ENCODE measurements around the gene PGC.

PGC gene

GRCh38 chr6:41732591-41733359, 14.4 kb downstream of the PGC start:
- peaks cover 12% of the 10 kb centered on the region for H3K27me3 ChIP-seq (ENCODE audit: control insufficient read depth, insufficient read depth, low read length)
- no peaks in the 10 kb centered on the region for H3K9me3 ChIP-seq (ENCODE audit: control insufficient read depth, low read depth, low read length)
- no peak overlapping the region for H3K27ac ChIP-seq (ENCODE audit: low read length)
- H3K36me3 ChIP-seq (ENCODE audit: control insufficient read depth, low read depth, low read length), result no peaks in the 10 kb centered on the region
- H3K4me1 ChIP-seq (ENCODE audit: control insufficient read depth, low read depth, low read length), result peaks cover 30% of the 10 kb centered on the region
- H3K4me3 ChIP-seq (ENCODE audit: low read length), result peak overlapping the region; percentile 70
- H3K9ac ChIP-seq (ENCODE audit: low read length), result no peak overlapping the region

DNA sequence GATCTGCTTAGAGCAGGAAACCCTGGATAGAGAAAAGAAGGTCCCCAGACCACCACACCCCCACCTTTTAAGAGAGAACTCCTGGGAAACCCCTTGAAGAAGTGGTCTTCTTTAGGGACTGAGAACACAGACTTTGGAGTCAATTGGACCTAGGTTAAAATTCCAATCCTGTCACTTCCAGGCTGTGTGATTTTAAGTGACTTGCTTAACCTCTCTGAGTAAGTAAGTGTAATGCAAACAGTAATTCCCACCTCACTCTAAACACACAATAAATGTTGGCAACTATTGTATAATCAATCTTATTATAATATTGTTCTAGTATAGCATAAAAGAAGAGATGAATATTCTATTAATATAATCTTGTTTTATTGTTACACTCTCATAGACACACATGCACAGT, 15.0 kb downstream of the PGC start:
- H3K36me3 ChIP-seq (ENCODE audit: control insufficient read depth, low read depth, low read length), result no peaks in the 10 kb centered on the region
- H3K4me3 ChIP-seq (ENCODE audit: low read length), result no peak overlapping the region
- H3K27me3 ChIP-seq (ENCODE audit: control insufficient read depth, insufficient read depth, low read length), result peaks cover 12% of the 10 kb centered on the region
- H3K4me1 ChIP-seq (ENCODE audit: control insufficient read depth, low read depth, low read length), result peaks cover 30% of the 10 kb centered on the region
- H3K27ac ChIP-seq (ENCODE audit: low read length), result no peak overlapping the region
- H3K9me3 ChIP-seq (ENCODE audit: control insufficient read depth, low read depth, low read length), result no peaks in the 10 kb centered on the region
- no peak overlapping the region for H3K9ac ChIP-seq (ENCODE audit: low read length)

GRCh38 chr6:41731561-41732086, 15.6 kb downstream of the PGC start:
- H3K4me1 ChIP-seq (ENCODE audit: control insufficient read depth, low read depth, low read length), result peaks cover 30% of the 10 kb centered on the region
- H3K36me3 ChIP-seq (ENCODE audit: control insufficient read depth, low read depth, low read length), result no peaks in the 10 kb centered on the region
- H3K27ac ChIP-seq (ENCODE audit: low read length), result no peak overlapping the region
- H3K9ac ChIP-seq (ENCODE audit: low read length), result no peak overlapping the region
- no peaks in the 10 kb centered on the region for H3K9me3 ChIP-seq (ENCODE audit: control insufficient read depth, low read depth, low read length)
- H3K27me3 ChIP-seq (ENCODE audit: control insufficient read depth, insufficient read depth, low read length), result peaks cover 12% of the 10 kb centered on the region
- H3K4me3 ChIP-seq (ENCODE audit: low read length), result no peak overlapping the region

DNA sequence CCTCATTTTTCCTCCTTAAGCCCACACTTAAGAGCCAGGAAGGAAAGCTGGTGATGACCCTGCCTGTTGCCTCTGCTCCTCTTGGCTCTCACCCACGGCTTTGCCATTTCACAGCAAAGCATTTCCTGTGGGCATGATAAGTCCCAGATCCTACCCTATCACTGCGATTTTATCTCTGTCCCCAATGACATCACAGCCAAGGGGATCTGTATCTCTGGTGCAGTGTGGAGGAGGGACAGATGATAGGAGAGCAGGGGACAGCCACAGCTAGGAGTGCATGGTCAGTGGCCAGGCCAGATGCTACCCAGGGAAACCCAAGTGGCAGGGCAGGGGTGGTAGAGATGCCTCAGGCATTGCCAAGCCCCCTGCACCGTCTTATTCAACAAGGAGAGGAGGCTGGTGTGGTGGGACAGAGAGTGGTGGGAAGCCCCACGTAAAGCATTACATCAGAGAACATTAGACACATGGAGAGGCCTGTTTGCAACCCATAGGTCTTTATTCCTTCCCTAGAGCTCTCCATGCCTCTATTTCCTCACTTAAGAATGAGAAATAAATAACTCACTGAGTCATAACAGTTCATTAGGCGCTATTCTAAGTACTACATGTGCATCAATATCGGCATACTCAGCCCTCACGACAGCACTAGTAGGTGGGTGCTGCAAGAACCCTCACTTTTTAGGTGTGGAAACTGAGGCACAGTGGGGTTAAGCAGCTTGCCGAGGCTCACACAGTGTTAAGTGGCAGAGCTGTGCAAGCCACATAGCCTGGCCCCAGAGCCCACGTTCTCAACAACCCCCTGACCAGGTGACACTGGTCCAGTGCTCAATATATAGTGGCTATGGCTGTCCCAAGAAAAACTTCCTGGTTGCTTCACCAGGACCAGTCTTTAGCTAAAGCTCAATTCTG, 16.4 kb downstream of the PGC start:
- H3K4me3 ChIP-seq (ENCODE audit: low read length), result no peak overlapping the region
- no peaks in the 10 kb centered on the region for H3K9me3 ChIP-seq (ENCODE audit: control insufficient read depth, low read depth, low read length)
- H3K4me1 ChIP-seq (ENCODE audit: control insufficient read depth, low read depth, low read length), result peaks cover 27% of the 10 kb centered on the region
- H3K36me3 ChIP-seq (ENCODE audit: control insufficient read depth, low read depth, low read length), result no peaks in the 10 kb centered on the region
- peaks cover 12% of the 10 kb centered on the region for H3K27me3 ChIP-seq (ENCODE audit: control insufficient read depth, insufficient read depth, low read length)
- H3K27ac ChIP-seq (ENCODE audit: low read length), result no peak overlapping the region
- no peak overlapping the region for H3K9ac ChIP-seq (ENCODE audit: low read length)

DNA sequence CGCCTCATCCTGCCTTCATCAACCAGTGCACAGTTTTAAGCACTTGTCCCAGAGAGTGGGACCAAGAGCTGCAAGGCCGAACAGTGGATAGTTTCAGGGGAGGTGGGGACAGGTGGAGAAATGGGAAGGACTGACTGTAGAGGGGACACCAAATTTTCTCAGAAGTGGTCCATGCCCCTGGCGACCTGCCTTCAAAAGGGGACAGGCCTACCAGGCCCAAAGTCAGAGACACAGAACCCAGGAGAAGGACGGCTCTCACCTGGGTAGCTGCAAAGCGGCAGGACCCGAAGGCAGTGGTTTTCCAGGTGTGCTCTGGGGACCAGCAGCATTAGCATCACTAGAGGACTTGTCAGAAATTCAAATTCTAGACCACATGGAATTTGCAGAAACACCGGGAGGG, 17.6 kb downstream of the PGC start:
- H3K9ac ChIP-seq (ENCODE audit: low read length), result no peak overlapping the region
- peaks cover 26% of the 10 kb centered on the region for H3K4me1 ChIP-seq (ENCODE audit: control insufficient read depth, low read depth, low read length)

GRCh38 chr6:41728954-41729353, 18.2 kb downstream of the PGC start:
- peaks cover 12% of the 10 kb centered on the region for H3K27me3 ChIP-seq (ENCODE audit: control insufficient read depth, insufficient read depth, low read length)
- no peak overlapping the region for H3K9ac ChIP-seq (ENCODE audit: low read length)
- no peaks in the 10 kb centered on the region for H3K9me3 ChIP-seq (ENCODE audit: control insufficient read depth, low read depth, low read length)
- peaks cover 26% of the 10 kb centered on the region for H3K4me1 ChIP-seq (ENCODE audit: control insufficient read depth, low read depth, low read length)
- no peak overlapping the region for H3K27ac ChIP-seq (ENCODE audit: low read length)
- H3K36me3 ChIP-seq (ENCODE audit: control insufficient read depth, low read depth, low read length), result no peaks in the 10 kb centered on the region
- H3K4me3 ChIP-seq (ENCODE audit: low read length), result no peak overlapping the region

More for the DNA sequence above, 17.6 kb downstream of the PGC start:
- H3K27me3 ChIP-seq (ENCODE audit: control insufficient read depth, insufficient read depth, low read length), result peaks cover 12% of the 10 kb centered on the region
- H3K36me3 ChIP-seq (ENCODE audit: control insufficient read depth, low read depth, low read length), result no peaks in the 10 kb centered on the region
- H3K4me3 ChIP-seq (ENCODE audit: low read length), result no peak overlapping the region
- H3K27ac ChIP-seq (ENCODE audit: low read length), result no peak overlapping the region
- H3K9me3 ChIP-seq (ENCODE audit: control insufficient read depth, low read depth, low read length), result no peaks in the 10 kb centered on the region

DNA sequence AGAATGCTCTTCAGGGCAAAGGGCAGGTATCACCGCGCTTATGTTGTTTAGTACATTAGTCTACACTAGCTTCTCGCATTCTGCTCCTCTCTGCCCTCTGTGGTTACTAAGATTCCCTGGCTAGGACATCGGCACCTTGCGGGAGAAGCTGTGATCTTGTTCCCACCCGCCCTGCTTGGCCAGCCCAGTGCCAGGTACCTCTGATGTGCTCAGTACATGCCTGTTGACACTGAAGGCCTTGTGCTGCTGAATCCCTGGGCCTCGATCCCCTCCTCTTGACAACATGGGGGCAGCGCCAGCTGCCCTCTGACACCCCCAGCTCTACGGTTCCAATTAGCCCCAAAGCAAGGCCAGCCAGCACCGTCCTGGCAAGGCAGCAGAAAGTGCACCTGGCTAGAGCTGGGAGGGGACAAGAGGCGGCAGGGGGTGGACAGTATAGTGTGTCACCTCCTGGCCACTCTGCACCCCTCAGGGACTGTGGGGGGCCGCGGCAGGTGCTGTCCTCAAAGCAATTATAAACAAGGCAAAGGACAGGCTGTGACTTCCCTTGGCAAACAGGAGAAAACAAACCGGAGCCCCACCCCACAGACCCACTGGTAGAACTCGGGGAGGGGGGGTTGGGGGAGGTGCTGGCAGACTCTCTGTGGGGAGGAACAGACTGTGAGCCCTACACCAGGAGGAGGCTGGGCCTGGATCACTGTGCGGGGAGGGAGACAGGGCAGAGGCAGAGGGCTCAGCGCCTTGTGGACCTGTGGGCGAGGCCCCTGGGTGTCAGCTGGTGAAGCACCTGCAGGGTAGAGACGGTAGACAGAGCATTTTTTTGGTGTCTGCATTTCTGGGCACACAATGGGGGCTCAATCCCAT, 18.9 kb downstream of the PGC start:
- H3K4me1 ChIP-seq (ENCODE audit: control insufficient read depth, low read depth, low read length), result peaks cover 29% of the 10 kb centered on the region
- H3K4me3 ChIP-seq (ENCODE audit: low read length), result no peak overlapping the region
- H3K9ac ChIP-seq (ENCODE audit: low read length), result no peak overlapping the region
- peaks cover 9% of the 10 kb centered on the region for H3K27me3 ChIP-seq (ENCODE audit: control insufficient read depth, insufficient read depth, low read length)
- H3K36me3 ChIP-seq (ENCODE audit: control insufficient read depth, low read depth, low read length), result no peaks in the 10 kb centered on the region
- no peak overlapping the region for H3K27ac ChIP-seq (ENCODE audit: low read length)
- H3K9me3 ChIP-seq (ENCODE audit: control insufficient read depth, low read depth, low read length), result no peaks in the 10 kb centered on the region

DNA sequence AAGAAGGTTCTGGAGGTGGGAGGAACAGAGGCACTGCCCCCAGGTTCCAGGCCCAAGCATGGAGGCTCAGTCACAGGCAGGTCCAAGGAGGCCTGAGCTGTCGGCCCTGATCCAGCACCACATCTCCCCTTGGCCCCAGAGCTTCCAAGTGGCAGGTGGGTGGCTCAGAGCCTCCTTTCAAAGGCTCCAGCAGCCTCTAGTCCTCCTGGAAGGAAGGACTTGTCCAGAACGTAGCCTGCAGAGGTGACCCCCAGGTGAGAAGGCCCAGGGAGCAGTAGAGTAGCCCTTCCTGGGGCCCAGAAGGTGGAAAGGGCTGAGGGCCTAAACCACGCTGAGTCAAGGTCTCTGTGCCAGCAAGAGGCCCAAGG, 19.5 kb downstream of the PGC start:
- Histone ChIP-seq H3K4me1 (ENCODE audit: control insufficient read depth, low read depth, low read length) (peaks cover 23% of the 10 kb centered on the region), H3K9me3 (ENCODE audit: control insufficient read depth, low read depth, low read length) (no peaks in the 10 kb centered on the region), H3K27ac (ENCODE audit: low read length) (no peak overlapping the region), H3K9ac (ENCODE audit: low read length) (no peak overlapping the region), H3K27me3 (ENCODE audit: control insufficient read depth, insufficient read depth, low read length) (peaks cover 3% of the 10 kb centered on the region), H3K4me3 (ENCODE audit: low read length) (no peak overlapping the region), H3K36me3 (ENCODE audit: control insufficient read depth, low read depth, low read length) (no peaks in the 10 kb centered on the region)

DNA sequence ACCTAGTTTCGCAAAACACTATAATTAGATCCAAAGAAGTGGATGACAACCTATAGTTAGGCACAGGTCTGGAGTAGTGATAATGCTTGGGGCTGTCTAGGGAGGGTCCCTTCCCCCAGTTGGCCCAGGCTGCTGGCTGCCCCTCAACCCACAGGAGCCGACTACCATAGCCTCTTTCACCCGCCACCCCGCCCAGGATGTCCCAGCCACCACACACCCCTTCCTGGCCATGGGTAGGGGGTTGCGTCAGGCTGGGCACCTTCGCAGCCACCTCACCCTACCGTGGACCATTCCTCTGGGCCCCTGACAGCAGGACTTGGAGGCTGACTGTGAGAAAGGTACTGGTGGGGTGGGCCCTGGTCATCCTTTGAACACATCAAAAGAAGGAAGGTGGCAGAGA, 20.3 kb downstream of the PGC start:
- Histone ChIP-seq H3K27me3 (ENCODE audit: control insufficient read depth, insufficient read depth, low read length) (no peaks in the 10 kb centered on the region), H3K9ac (ENCODE audit: low read length) (no peak overlapping the region), H3K4me1 (ENCODE audit: control insufficient read depth, low read depth, low read length) (peaks cover 20% of the 10 kb centered on the region), H3K4me3 (ENCODE audit: low read length) (no peak overlapping the region), H3K27ac (ENCODE audit: low read length) (no peak overlapping the region), H3K9me3 (ENCODE audit: control insufficient read depth, low read depth, low read length) (no peaks in the 10 kb centered on the region), H3K36me3 (ENCODE audit: control insufficient read depth, low read depth, low read length) (no peaks in the 10 kb centered on the region)

DNA sequence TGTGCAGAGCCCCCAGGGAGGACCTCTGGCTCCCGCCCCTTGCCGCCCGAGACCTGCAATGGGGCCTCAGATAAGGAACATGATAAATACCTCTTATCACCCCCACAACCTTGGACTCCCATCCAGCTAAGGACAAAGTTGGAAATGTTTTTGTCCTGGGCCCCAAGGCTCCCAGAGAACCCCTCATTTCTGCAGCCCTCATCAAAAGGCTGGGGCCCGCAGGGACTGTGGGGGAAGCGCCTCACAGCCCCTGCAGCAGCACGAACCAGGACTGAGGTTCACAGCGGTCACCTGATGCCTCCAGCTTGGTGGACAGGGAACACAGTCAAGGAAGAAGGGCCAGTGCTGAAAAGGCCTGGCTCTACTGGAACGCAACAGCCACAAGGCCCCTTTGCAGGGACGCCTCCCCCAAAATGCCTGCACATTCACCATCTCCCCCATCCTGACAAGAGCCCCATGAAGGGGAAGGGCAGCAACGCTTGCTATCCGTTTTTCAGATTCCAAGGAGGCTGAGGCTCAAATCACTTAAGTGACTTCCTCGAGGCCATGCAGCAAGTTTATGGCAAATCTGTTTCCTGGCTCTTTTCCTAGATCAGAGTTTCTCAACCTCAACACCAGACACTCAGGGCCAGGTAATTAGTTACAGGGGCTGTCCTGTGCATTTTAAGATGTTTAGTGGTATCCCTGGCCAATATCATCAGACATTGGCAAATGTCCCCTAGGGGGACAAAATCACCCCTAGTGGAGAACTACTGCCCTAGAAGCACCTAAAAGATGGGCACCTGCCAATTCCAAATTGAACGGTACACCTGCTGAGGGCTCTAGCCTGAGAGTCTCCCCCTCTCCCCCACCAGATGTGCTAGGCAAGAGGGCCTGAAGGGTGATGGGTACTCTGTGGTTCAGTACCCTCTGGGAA, 22.4 kb downstream of the PGC start:
- H3K4me1 ChIP-seq (ENCODE audit: control insufficient read depth, low read depth, low read length), result peaks cover 13% of the 10 kb centered on the region

More for the DNA sequence above, 22.4 kb downstream of the PGC start:
- no peak overlapping the region for H3K9ac ChIP-seq (ENCODE audit: low read length)
- H3K27me3 ChIP-seq (ENCODE audit: control insufficient read depth, insufficient read depth, low read length), result no peaks in the 10 kb centered on the region
- no peak overlapping the region for H3K27ac ChIP-seq (ENCODE audit: low read length)
- no peaks in the 10 kb centered on the region for H3K36me3 ChIP-seq (ENCODE audit: control insufficient read depth, low read depth, low read length)
- H3K4me3 ChIP-seq (ENCODE audit: low read length), result no peak overlapping the region
- no peaks in the 10 kb centered on the region for H3K9me3 ChIP-seq (ENCODE audit: control insufficient read depth, low read depth, low read length)
